ENCODE measurements around the gene TIMP3.
A peak's percentile ranks its signal among the peaks of the same experiment; 100 is the strongest.

Gene TIMP3

GRCh38 chr22:32896891-32897290 is 95.4 kb downstream of the TIMP3 start:
- in situ Hi-C loops (cut with HindIII; ENCODE audit: low pct_ligation_motif_present, low sequenced_read_pairs) = no loop called here
- Histone ChIP-seq H3K4me3 (ENCODE audit: low read depth, low read length) (no peak overlapping the region), H3K36me3 (replicated peaks) (no peaks in the 10 kb centered on the region), H3K27me3 (replicated peaks) (no peaks in the 10 kb centered on the region), H3K27ac (no peak overlapping the region)
- DNase-seq = no peak
- TF ChIP-seq, protein P1, sequence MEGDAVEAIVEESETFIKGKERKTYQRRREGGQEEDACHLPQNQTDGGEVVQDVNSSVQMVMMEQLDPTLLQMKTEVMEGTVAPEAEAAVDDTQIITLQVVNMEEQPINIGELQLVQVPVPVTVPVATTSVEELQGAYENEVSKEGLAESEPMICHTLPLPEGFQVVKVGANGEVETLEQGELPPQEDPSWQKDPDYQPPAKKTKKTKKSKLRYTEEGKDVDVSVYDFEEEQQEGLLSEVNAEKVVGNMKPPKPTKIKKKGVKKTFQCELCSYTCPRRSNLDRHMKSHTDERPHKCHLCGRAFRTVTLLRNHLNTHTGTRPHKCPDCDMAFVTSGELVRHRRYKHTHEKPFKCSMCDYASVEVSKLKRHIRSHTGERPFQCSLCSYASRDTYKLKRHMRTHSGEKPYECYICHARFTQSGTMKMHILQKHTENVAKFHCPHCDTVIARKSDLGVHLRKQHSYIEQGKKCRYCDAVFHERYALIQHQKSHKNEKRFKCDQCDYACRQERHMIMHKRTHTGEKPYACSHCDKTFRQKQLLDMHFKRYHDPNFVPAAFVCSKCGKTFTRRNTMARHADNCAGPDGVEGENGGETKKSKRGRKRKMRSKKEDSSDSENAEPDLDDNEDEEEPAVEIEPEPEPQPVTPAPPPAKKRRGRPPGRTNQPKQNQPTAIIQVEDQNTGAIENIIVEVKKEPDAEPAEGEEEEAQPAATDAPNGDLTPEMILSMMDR (IDR thresholded peaks at IDR 0.05; ENCODE audit: low read depth, low read length, missing control alignments) = no peak

DNA sequence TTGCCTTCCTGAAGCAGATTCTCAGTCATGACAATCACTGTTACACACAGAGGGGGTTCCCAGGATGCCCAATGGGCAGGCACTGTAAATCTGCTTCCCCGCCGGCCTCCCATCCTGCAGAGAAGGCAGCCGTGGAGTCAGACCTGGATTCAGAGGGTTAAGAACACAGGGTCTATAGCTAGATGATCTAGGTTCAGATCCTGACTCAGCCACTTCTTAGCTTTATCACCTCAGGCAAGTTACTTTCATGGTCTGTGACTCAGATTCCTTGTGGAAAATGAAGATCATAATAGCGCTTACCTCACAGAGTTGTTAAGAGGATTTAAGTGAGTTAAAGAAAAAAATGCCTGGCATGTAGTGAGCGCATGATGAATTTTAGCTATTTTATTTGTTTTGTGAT is 95.9 kb downstream of the TIMP3 start:
- Histone ChIP-seq H3K36me3 (replicated peaks) (no peaks in the 10 kb centered on the region), H3K4me3 (ENCODE audit: low read depth, low read length) (no peak overlapping the region), H3K27ac (no peak overlapping the region), H3K27me3 (replicated peaks) (no peaks in the 10 kb centered on the region)
- TF ChIP-seq, protein P1 (IDR thresholded peaks at IDR 0.05; ENCODE audit: low read depth, low read length, missing control alignments) = no peak
- in situ Hi-C loops (cut with HindIII; ENCODE audit: low pct_ligation_motif_present, low sequenced_read_pairs) = no loop called here
- peak; percentile 4 for DNase-seq

DNA sequence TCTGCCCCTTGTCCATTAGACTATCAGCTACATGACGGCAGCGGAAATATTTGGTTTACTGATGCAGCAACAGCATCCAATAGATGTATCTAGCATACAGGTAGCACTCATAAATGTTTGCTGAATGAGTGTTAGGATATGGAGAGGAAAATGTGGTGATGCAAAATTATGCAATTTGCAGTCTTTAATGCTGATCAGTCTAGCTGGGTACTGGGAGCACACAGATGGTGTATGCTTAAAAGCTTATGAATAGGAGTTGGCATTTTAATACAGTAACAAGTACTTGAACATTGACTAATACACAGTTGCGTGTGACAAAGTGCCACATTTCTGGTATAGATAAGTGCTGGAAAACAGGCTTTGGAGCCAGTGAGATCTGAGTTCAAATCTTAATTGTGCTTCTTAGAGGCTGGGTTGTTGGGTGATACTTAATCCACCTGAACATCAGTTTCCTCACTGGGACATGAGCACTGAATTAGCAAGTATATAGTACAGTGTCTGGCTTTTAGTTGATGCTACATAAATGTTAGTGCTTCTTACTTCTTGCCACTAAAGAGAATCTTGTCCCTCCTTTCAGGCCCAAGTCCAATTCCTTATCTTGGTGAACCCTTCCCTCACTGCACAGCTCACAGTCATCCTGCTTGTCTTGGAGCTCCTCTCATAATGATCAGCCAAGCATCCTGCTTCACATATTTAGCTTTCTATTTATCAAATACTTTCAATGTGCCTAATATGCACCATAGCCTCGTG is 99.6 kb downstream of the TIMP3 start:
- DNase-seq = no peak
- no peaks in the 10 kb centered on the region for H3K36me3 ChIP-seq (replicated peaks)
- H3K4me3 ChIP-seq (ENCODE audit: low read depth, low read length) = no peak overlapping the region
- H3K27me3 ChIP-seq (replicated peaks) = no peaks in the 10 kb centered on the region
- in situ Hi-C loops (cut with HindIII; ENCODE audit: low pct_ligation_motif_present, low sequenced_read_pairs) = no loop called here
- no peak overlapping the region for H3K27ac ChIP-seq
- TF ChIP-seq, protein P1 (IDR thresholded peaks at IDR 0.05; ENCODE audit: low read depth, low read length, missing control alignments) = no peak

GRCh38 chr22:32901925-32902324 is 100.4 kb downstream of the TIMP3 start:
- in situ Hi-C loops (cut with HindIII; ENCODE audit: low pct_ligation_motif_present, low sequenced_read_pairs) = no loop called here

GRCh38 chr22:32903507-32903906 is 102.0 kb downstream of the TIMP3 start:
- DNase-seq = no peak
- H3K4me3 ChIP-seq (ENCODE audit: low read depth, low read length) = no peak overlapping the region
- no peaks in the 10 kb centered on the region for H3K27me3 ChIP-seq (replicated peaks)
- TF ChIP-seq, protein P1 (IDR thresholded peaks at IDR 0.05; ENCODE audit: low read depth, low read length, missing control alignments) = no peak
- in situ Hi-C loops (cut with HindIII; ENCODE audit: low pct_ligation_motif_present, low sequenced_read_pairs) = no loop called here
- H3K27ac ChIP-seq = no peak overlapping the region
- no peaks in the 10 kb centered on the region for H3K36me3 ChIP-seq (replicated peaks)

More at GRCh38 chr22:32901925-32902324, 100.4 kb downstream of the TIMP3 start:
- TF ChIP-seq, protein P1 (IDR thresholded peaks at IDR 0.05; ENCODE audit: low read depth, low read length, missing control alignments) = no peak
- Histone ChIP-seq H3K4me3 (ENCODE audit: low read depth, low read length) (no peak overlapping the region), H3K27ac (no peak overlapping the region), H3K36me3 (replicated peaks) (no peaks in the 10 kb centered on the region), H3K27me3 (replicated peaks) (no peaks in the 10 kb centered on the region)
- DNase-seq = no peak

DNA sequence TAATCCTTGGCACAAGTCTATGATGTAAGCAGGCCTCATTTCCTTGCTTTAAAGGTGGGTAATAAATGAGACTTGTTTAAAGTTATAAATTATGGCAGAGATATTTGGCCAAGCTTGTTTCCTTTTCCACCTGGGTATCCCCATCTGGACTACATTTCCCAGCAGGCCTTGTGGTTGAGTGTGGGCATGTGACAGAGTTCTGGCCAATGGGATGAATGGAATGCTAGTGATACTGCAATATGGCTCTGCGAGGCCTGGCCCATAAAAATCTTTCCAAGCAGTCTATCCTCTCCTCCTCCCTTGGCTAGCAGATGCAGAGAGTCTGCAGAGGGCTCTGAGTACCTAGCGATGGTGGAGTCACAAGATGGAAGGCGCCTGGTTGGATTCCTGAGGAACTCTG is 102.5 kb downstream of the TIMP3 start:
- DNase-seq = peak; percentile 42
- TF ChIP-seq, protein P1 (IDR thresholded peaks at IDR 0.05; ENCODE audit: low read depth, low read length, missing control alignments) = no peak
- no peaks in the 10 kb centered on the region for H3K27me3 ChIP-seq (replicated peaks)
- no peak overlapping the region for H3K27ac ChIP-seq
- in situ Hi-C loops (cut with HindIII; ENCODE audit: low pct_ligation_motif_present, low sequenced_read_pairs) = no loop called here
- H3K36me3 ChIP-seq (replicated peaks) = no peaks in the 10 kb centered on the region
- no peak overlapping the region for H3K4me3 ChIP-seq (ENCODE audit: low read depth, low read length)
